Left lung (tissue), 10 donors: Measurements from ENCODE around the gene FAM161A. TPM values are rescaled to one million over a fixed set of nuclear protein-coding genes. Genes with fewer than 3 reads are reported as not detected.
"Not testable (repeated sequence)": the region's sequence is repeated elsewhere in the genome, so short reads cannot be mapped to it uniquely, and the experiment has no call there.

Source experiments
- ATAC-seq: fragments of 200-7000 bp; cut with Tn5 transposase; one replicate; pipeline ENCODE4 v1.9.1; 2020; ENCODE audit warnings: moderate library complexity
- DNase-seq, 4 donors: peaks; one replicate each; pipeline ENCODE4 v3.0.0-alpha.2; 2013 to 2020
- H3K27ac ChIP-seq, 2 donors: fragments of 200-600 bp; sonication (generic) in 1 of 2; one replicate each; pipeline versions ENCODE4 v1.5.0 to v1.8.0; 2020 to 2021
- H3K27me3 ChIP-seq, 2 donors: fragments of 200-600 bp; sonication (generic) in 1 of 2; one replicate each; pipeline versions ENCODE4 v1.5.0 to v1.8.0; 2020 to 2021
- H3K36me3 ChIP-seq, 2 donors: fragments of 200-600 bp; sonication (generic) in 1 of 2; one replicate each; pipeline versions ENCODE4 v1.5.0 to v1.8.0; 2020 to 2021
- H3K4me1 ChIP-seq, 2 donors: fragments of 200-600 bp; one replicate each; pipeline ENCODE4 v1.8.0; 2021
- H3K4me3 ChIP-seq, 2 donors: fragments of 200-600 bp; sonication (generic) in 1 of 2; one replicate each; pipeline versions ENCODE4 v1.5.0 to v1.8.0; 2020 to 2021; ENCODE audit warnings: mild to moderate bottlenecking in 1 of 2
- H3K9me3 ChIP-seq, 2 donors: fragments of 200-600 bp; sonication (generic) in 1 of 2; one replicate each; pipeline versions ENCODE4 v1.5.0 to v1.8.0; 2020 to 2021
- intact Hi-C, 2 donors: fragments of 100-400 bp; cut with DNase I; formaldehyde crosslinking; loops; one replicate each; pipeline versions ENCODE4 v1.11.2 to v1.14.2; 2022
- polyA plus RNA-seq, 6 donors: library from polyadenylated mRNA; unstranded; fragments of 120-200 nt; gene quantifications; one replicate each; pipeline ENCODE4 v1.2.1, GENCODE V29; 2013; ENCODE audit not compliant: insufficient read length in 6 of 6
- total RNA-seq, 2 donors: library from RNA; stranded (reverse); fragmentation: NEBNext Ultra II Directional; extraction: Animal tissue kit (Norgen Biotek cat#: 25700); gene quantifications; one replicate each; pipeline ENCODE4 v1.2.1, GENCODE V29; 2021
- TF ChIP-seq, protein P1 (sequence below), 2 donors: fragments of 200-600 bp; sonication (generic) in 1 of 2; IDR thresholded peaks; one replicate each; pipeline versions ENCODE4 v1.5.0 to v1.8.0; 2021; ENCODE audit warnings: antibody characterized with exemption in 2 of 2
- donor health status: DM: no; HTN: yes; CAD: no.
- donor health status: DM: no; HTN: no; CAD: no.

FAM161A gene
- total and polyA plus RNA-seq, 8 donors, result 3.7 to 33.5 (median 26.3) TPM

DNA sequence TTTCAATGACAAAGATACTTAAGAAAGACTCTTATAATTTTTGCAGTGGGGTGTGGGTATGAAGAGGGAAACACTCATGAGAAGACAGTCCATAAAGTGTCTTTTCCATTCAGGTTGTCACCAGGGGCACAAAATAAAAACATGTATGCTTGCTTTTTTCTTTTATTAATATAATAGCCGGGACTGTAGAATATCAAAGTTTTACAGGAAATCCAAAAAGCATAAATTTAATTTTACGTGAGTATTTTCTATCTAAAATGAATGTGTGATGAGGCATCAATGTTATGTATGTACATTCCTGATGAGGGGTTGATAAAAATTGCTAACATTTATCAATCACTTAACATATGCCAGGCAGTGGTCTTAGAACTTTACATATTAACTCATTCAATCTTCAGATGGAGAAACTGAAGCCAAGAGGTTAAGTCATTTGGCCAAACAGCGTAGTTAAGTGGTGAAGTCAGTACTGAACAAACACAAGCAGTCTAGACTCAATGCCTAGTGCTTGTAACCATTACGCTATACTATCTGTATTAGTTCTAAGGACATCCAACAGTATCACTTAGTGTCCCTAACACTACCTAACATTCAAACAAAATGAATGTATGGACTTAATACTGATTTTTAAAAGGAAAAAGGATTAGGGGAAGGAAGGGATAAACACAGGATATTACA is 23.8 kb upstream of the FAM161A start:
- Histone ChIP-seq H3K4me1 (no peaks in the 10 kb centered on the region), H3K9me3 (no peaks in the 10 kb centered on the region), H3K36me3 (peaks cover under 1 to 100% of the 10 kb centered on the region in 2 donors), H3K27ac (no peak overlapping the region), H3K27me3 (no peaks in the 10 kb centered on the region), H3K4me3 (no peak overlapping the region)
- TF ChIP-seq, protein P1, sequence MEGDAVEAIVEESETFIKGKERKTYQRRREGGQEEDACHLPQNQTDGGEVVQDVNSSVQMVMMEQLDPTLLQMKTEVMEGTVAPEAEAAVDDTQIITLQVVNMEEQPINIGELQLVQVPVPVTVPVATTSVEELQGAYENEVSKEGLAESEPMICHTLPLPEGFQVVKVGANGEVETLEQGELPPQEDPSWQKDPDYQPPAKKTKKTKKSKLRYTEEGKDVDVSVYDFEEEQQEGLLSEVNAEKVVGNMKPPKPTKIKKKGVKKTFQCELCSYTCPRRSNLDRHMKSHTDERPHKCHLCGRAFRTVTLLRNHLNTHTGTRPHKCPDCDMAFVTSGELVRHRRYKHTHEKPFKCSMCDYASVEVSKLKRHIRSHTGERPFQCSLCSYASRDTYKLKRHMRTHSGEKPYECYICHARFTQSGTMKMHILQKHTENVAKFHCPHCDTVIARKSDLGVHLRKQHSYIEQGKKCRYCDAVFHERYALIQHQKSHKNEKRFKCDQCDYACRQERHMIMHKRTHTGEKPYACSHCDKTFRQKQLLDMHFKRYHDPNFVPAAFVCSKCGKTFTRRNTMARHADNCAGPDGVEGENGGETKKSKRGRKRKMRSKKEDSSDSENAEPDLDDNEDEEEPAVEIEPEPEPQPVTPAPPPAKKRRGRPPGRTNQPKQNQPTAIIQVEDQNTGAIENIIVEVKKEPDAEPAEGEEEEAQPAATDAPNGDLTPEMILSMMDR (IDR thresholded peaks at IDR 0.05), result no peak
- intact Hi-C loops, result no loop called here
- ATAC-seq (peak; percentile 78), DNase-seq (no peak)

DNA sequence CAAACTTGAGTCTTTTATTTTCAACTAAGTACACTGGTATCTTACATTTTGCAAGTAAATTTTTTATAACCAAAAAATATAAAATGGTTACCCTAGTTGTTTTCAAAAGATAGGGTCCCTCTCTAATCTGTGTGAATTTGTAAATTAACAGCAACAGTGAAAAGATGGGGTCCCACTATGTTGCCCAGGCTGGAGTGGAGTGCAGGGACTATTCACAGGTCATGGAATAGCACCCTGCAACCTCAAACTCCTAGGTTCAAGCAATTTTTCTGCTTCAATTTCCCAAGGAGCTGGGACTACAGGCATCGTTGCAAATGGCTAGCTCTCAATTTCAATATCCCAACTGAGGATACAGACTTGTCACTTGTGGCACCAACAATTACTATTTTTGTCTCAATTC is 22.5 kb upstream of the FAM161A start:
- intact Hi-C loops, result no loop called here
- Histone ChIP-seq H3K9me3 (no peaks in the 10 kb centered on the region), H3K27me3 (no peaks in the 10 kb centered on the region), H3K4me1 (no peaks in the 10 kb centered on the region), H3K4me3 (no peak overlapping the region), H3K27ac (no peak overlapping the region), H3K36me3 (peaks cover 0 to 100% of the 10 kb centered on the region in 2 donors)
- TF ChIP-seq, protein P1 (IDR thresholded peaks at IDR 0.05), result no peak
- ATAC-seq, result no peak
- no peak for DNase-seq

DNA sequence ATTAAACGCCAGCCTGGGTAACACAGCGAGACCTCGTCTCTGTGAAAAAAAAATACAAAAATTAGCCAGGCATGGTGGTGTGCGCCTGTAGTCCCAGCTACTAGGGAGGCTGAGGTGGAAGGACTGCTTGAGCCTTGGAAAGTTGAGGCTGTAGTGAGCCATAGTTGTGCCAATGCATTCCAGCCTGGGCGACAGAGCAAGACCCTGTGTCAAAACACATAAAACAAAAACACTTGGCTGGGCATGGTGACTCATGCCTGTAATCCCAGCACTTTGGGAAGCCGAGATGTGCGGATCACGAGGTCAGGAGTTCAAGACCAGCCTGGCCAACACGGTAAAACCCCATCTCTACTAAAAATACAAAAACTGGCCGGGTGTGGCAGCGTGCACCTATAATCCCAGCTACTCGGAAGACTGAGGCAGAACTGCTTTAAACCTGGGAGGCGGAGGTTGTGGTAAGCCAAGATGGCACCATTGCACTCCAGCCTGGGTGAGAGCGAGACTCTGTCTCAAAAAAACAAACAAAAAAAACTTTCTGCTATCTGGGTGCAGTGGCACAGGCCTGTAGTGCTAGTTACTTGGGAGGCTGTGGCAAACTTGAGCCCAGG is 12.7 kb upstream of the FAM161A start:
- intact Hi-C loops, ATAC-seq, H3K27ac ChIP-seq, DNase-seq, H3K4me1 ChIP-seq, H3K4me3 ChIP-seq, H3K27me3 ChIP-seq, H3K9me3 ChIP-seq: not testable (repeated sequence)
- H3K36me3 ChIP-seq, result peaks cover 0 to 87% of the 10 kb centered on the region in 2 donors

DNA sequence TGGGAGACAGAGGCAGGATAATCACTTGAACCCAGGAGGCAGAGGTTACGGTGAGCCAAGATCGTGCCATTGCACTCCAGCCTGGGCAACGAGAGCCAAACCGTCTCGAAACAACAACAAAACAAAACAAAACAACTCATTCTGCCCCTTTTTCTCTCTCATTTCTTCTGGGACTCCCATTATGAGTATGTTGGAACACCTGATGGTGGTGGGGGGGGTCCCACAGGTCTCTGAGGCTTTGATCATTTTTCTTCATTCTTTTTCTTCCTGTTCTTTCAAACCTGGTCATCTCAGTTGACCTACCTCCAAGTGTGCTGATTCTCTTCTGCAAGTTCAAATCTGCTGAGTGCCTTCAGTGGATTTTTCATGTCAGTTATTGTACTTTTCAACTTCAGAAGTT is 8.2 kb upstream of the FAM161A start:
- Histone ChIP-seq H3K27ac (no peak overlapping the region), H3K36me3 (peaks cover 0 to 42% of the 10 kb centered on the region in 2 donors), H3K4me1 (no peaks in the 10 kb centered on the region), H3K4me3 (no peak overlapping the region), H3K27me3 (no peaks in the 10 kb centered on the region), H3K9me3 (no peaks in the 10 kb centered on the region)
- intact Hi-C loops, result no loop called here
- ATAC-seq (no peak), DNase-seq (no peak)
- TF ChIP-seq, protein P1 (IDR thresholded peaks at IDR 0.05), result no peak

DNA sequence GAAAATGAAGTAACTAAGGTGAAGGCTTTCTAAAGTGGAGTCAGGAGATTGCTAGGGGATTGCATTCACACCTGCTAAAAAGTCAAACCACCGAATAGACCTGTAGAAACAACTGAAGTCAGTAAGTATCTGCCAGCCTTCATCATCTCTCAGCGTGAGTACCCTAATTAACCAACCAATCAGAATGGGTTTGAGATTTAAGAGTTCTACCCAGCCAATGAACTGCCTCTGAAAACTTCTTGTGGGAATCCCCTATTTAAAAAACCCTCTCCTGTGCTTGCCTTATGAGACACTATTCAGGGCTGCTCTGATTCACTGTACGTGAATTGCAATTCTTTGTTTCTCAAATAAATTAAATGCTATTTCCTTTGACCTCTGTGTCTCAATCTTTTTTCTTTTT is 3.4 kb upstream of the FAM161A start:
- H3K4me3 ChIP-seq, result no peak overlapping the region
- no peak for ATAC-seq
- intact Hi-C loops, result no loop called here
- no peaks in the 10 kb centered on the region for H3K36me3 ChIP-seq
- H3K9me3 ChIP-seq, result no peaks in the 10 kb centered on the region
- H3K27me3 ChIP-seq, result no peaks in the 10 kb centered on the region
- TF ChIP-seq, protein P1 (IDR thresholded peaks at IDR 0.05), result no peak
- H3K27ac ChIP-seq, result no peak overlapping the region
- H3K4me1 ChIP-seq, result peaks cover 0 to 7% of the 10 kb centered on the region in 2 donors
- DNase-seq, result no peak

DNA sequence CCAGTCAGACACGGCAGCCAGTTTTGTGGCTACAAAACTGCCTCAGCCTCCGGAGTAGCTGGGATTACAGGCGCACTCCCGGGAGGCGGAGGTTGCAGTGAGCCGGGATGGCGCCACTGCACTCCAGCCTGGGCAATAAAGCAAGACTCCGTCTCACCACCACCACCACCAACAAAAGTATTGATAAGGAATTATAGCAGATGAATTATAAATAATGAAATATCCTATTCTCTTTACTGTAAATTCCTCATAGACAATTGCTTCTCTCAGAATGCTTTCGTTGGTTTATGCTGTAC is 1.4 kb upstream of the FAM161A start:
- TF ChIP-seq, protein P1 (IDR thresholded peaks at IDR 0.05), result no peak
- DNase-seq, result no peak

More for the DNA sequence above, 1.4 kb upstream of the FAM161A start:
- Histone ChIP-seq H3K4me1 (peaks cover 0 to 7% of the 10 kb centered on the region in 2 donors), H3K4me3 (peak overlapping the region in 1 of 2 donors; percentile 75), H3K9me3 (no peaks in the 10 kb centered on the region), H3K27ac (peak overlapping the region in 1 of 2 donors; percentile 73), H3K27me3 (no peaks in the 10 kb centered on the region), H3K36me3 (no peaks in the 10 kb centered on the region)
- intact Hi-C loops, result no loop called here
- ATAC-seq, result no peak
